Endothelial cell of hepatic sinusoid (primary cell): ENCODE data around the gene H6PD.

Experiments used
- in situ Hi-C: cut with HindIII; loops from 2 replicates; pipeline ENCODE4 v1.10.0; 2017; ENCODE audit warnings: low sequenced_read_pairs

H6PD gene

GRCh38 chr1:9311479-9311878 lies 76.9 kb downstream of the H6PD start:
- in situ Hi-C loops, result no loop called here

- in situ Hi-C loops, result no loop called here
Measured at GRCh38 chr1:9312168-9312720, 77.7 kb downstream of the H6PD start.

- in situ Hi-C loops, result no loop called here
Measured at GRCh38 chr1:9313576-9313975, 79.0 kb downstream of the H6PD start.

GRCh38 chr1:9314111-9314510 lies 79.5 kb downstream of the H6PD start:
- in situ Hi-C loops, result no loop called here

- in situ Hi-C loops, result no loop called here
Measured at GRCh38 chr1:9314711-9315379, 80.3 kb downstream of the H6PD start.

GRCh38 chr1:9315411-9316079 lies 81.0 kb downstream of the H6PD start:
- in situ Hi-C loops, result no loop called here

- in situ Hi-C loops, result no loop called here
Measured at GRCh38 chr1:9316080-9316444, 81.5 kb downstream of the H6PD start.

GRCh38 chr1:9316512-9316911 lies 81.9 kb downstream of the H6PD start:
- in situ Hi-C loops, result no loop called here

GRCh38 chr1:9317072-9317471 lies 82.5 kb downstream of the H6PD start:
- in situ Hi-C loops, result no loop called here

- in situ Hi-C loops, result no loop called here
Measured at GRCh38 chr1:9317591-9318417, 83.2 kb downstream of the H6PD start.

GRCh38 chr1:9319208-9319788 lies 84.7 kb downstream of the H6PD start:
- in situ Hi-C loops, result no loop called here

GRCh38 chr1:9319789-9320519 lies 85.4 kb downstream of the H6PD start:
- in situ Hi-C loops, result no loop called here
